Measurements from ENCODE around the gene GPATCH3. TPM values are rescaled to one million over a fixed set of nuclear protein-coding genes. Genes with fewer than 3 reads are reported as not detected.

The GPATCH3 gene
- total and polyA plus RNA-seq, 2 of the 8 experiments (the other 6 are each of a cell fraction or from before 2014, with no cell fraction given): 7.9 to 17.4 TPM

- TF ChIP-seq KDM5A (IDR thresholded peaks at IDR 0.05; ENCODE audit: low read length) (no peak), BCL11A (IDR thresholded peaks at IDR 0.05; ENCODE audit: low read depth in 2 of 2, low read length in 2 of 2) (no peak), TAF1 (IDR thresholded peaks at IDR 0.05; ENCODE audit: low read depth, low read length) (no peak), KDM4A (IDR thresholded peaks at IDR 0.05; ENCODE audit: low read depth, low read length, severe bottlenecking) (no peak), MAX (IDR thresholded peaks at IDR 0.05) (no peak)
Measured at GRCh38 chr1:26897351-26897750, 2.9 kb downstream of the GPATCH3 start (continued).

All from H1 (cell line).